ENCODE measurements around the gene LRRC8C.

LRRC8C gene

GRCh38 chr1:89763649-89763986 lies 130.7 kb downstream of the LRRC8C start:
- DNase-seq (ENCODE audit: low read depth, low spot score) = no peak

GRCh38 chr1:89765774-89766173 lies 132.9 kb downstream of the LRRC8C start:
- no peak for DNase-seq (ENCODE audit: low read depth, low spot score)

- DNase-seq (ENCODE audit: low read depth, low spot score) = no peak
These were observed 134.7 kb downstream of the LRRC8C start for GRCh38 chr1:89767618-89768017.

All from activated CD4-positive, CD25-positive, alpha-beta regulatory T cell treated with anti-CD3 and anti-CD28 coated beads, Interleukin-2, amount 50 U/mL, for 16 hours (primary cell).